ENCODE data around the gene KLHL3. TPM values are rescaled to one million over a fixed set of nuclear protein-coding genes. Genes with fewer than 3 reads are reported as not detected.

KLHL3 gene
- total and polyA plus RNA-seq, 2 donors (not counting 3 experiments of a cell fraction or from before 2014, with no cell fraction given), result 8.8 to 13.6 TPM

GRCh38 chr5:137758715-137759306, 22.9 kb upstream of the KLHL3 start:
- no peaks in the 10 kb centered on the region for H4K20me1 ChIP-seq (replicated peaks; ENCODE audit: control insufficient read depth, extremely low read depth, insufficient read depth, low read length)
- no peak overlapping the region for H2AFZ ChIP-seq (ENCODE audit: low read depth, low read length)
- no peaks in the 10 kb centered on the region for H3K9me3 ChIP-seq (replicated peaks; ENCODE audit: control insufficient read depth, insufficient read depth, low read length)
- dilution Hi-C loops (cut with MboI; ENCODE audit: extremely low pct_ligation_motif_present, low sequenced_read_pairs) (loop anchor here (25.0 kb wide), 1 partner anchor 97 kb away; no protein-coding TSS in a partner anchor), intact Hi-C loops (cut with micrococcal nuclease) (no loop called here)
- no peak overlapping the region for H3K4me2 ChIP-seq (ENCODE audit: insufficient read depth, low read length)
- peaks cover 0 to 2% of the 10 kb centered on the region in 2 experiments for H3K27me3 ChIP-seq (ENCODE audit: control insufficient read depth in 2 of 2, insufficient read depth in 2 of 2, low read length in 2 of 2)
- POLR2A ChIA-PET, result no interaction called here
- BruUV-seq (replicated peaks), result no TSS peak
- no peak overlapping the region for H3K27ac ChIP-seq (ENCODE audit: insufficient read depth, low read depth, low read length)
- peaks cover 3% of the 10 kb centered on the region for H3K79me2 ChIP-seq (ENCODE audit: control insufficient read depth, insufficient read depth, low read length)
- TF ChIP-seq FOS (IDR thresholded peaks at IDR 0.05; ENCODE audit: borderline replicate concordance, insufficient read depth, low read length) (peak; percentile 16), JUN (IDR thresholded peaks at IDR 0.05; ENCODE audit: borderline replicate concordance, insufficient read depth, insufficient read length, low read depth) (no peak)
- no peaks in the 10 kb centered on the region for H3K36me3 ChIP-seq (ENCODE audit: control insufficient read depth in 2 of 2, extremely low read depth in 1 of 2, insufficient read depth in 2 of 2, low read length in 2 of 2)
- CTCF ChIA-PET, result no interaction called here
- H3K4me3 ChIP-seq (replicated peaks in 1 of 3; ENCODE audit: insufficient read depth in 1 of 3, low read depth in 1 of 3, low read length in 3 of 3), result no peak overlapping the region
- H3K4me1 ChIP-seq (ENCODE audit: control insufficient read depth, extremely low read depth, insufficient read depth, low read length), result peaks cover 4% of the 10 kb centered on the region
- DNase-seq (ENCODE audit: low read depth, low spot score) (no peak), FAIRE-seq (no peak)
- H3K9me1 ChIP-seq (replicated peaks; ENCODE audit: control insufficient read depth, extremely low read depth, insufficient read depth, low read length), result no peaks in the 10 kb centered on the region
- no peak overlapping the region for H3K9ac ChIP-seq (replicated peaks; ENCODE audit: extremely low read depth, insufficient read depth, low read length)

GRCh38 chr5:137758121-137758520, 22.2 kb upstream of the KLHL3 start:
- ChIA-PET POLR2A (no interaction called here), CTCF (no interaction called here)
- Histone ChIP-seq H2AFZ (ENCODE audit: low read depth, low read length) (no peak overlapping the region), H3K79me2 (ENCODE audit: control insufficient read depth, insufficient read depth, low read length) (peaks cover 10% of the 10 kb centered on the region), H3K9ac (replicated peaks; ENCODE audit: extremely low read depth, insufficient read depth, low read length) (no peak overlapping the region), H3K9me3 (replicated peaks; ENCODE audit: control insufficient read depth, insufficient read depth, low read length) (no peaks in the 10 kb centered on the region), H3K4me2 (ENCODE audit: insufficient read depth, low read length) (no peak overlapping the region), H3K36me3 (ENCODE audit: control insufficient read depth in 2 of 2, extremely low read depth in 1 of 2, insufficient read depth in 2 of 2, low read length in 2 of 2) (no peaks in the 10 kb centered on the region), H4K20me1 (replicated peaks; ENCODE audit: control insufficient read depth, extremely low read depth, insufficient read depth, low read length) (no peaks in the 10 kb centered on the region), H3K27ac (ENCODE audit: insufficient read depth, low read depth, low read length) (no peak overlapping the region), H3K27me3 (ENCODE audit: control insufficient read depth in 2 of 2, insufficient read depth in 2 of 2, low read length in 2 of 2) (peaks cover 0 to 2% of the 10 kb centered on the region in 2 experiments), H3K9me1 (replicated peaks; ENCODE audit: control insufficient read depth, extremely low read depth, insufficient read depth, low read length) (no peaks in the 10 kb centered on the region), H3K4me3 (replicated peaks in 1 of 3; ENCODE audit: insufficient read depth in 1 of 3, low read depth in 1 of 3, low read length in 3 of 3) (no peak overlapping the region), H3K4me1 (ENCODE audit: control insufficient read depth, extremely low read depth, insufficient read depth, low read length) (peaks cover 4% of the 10 kb centered on the region)
- FAIRE-seq (no peak), DNase-seq (ENCODE audit: low read depth, low spot score) (no peak)
- no peak for TF ChIP-seq CTCF (IDR thresholded peaks at IDR 0.05; ENCODE audit: extremely low read depth in 1 of 2, insufficient read depth in 1 of 2, low read depth in 1 of 2, low read length in 2 of 2)
- TF ChIP-seq MAX (IDR thresholded peaks at IDR 0.05; ENCODE audit: insufficient read depth, insufficient read length), result no peak
- no peak for TF ChIP-seq POLR2A (IDR thresholded peaks at IDR 0.05; ENCODE audit: low read depth, low read length)
- no peak for TF ChIP-seq FOS (IDR thresholded peaks at IDR 0.05; ENCODE audit: borderline replicate concordance, insufficient read depth, low read length)
- TF ChIP-seq EZH2 (IDR thresholded peaks at IDR 0.05; ENCODE audit: borderline replicate concordance, low read depth, low read length, severe bottlenecking), result no peak
- TF ChIP-seq GATA2 (IDR thresholded peaks at IDR 0.05; ENCODE audit: insufficient read depth, insufficient read length, low read depth, low read length), result no peak
- no peak for TF ChIP-seq POLR2AphosphoS5 (IDR thresholded peaks at IDR 0.05; ENCODE audit: insufficient read depth, low read depth, low read length)
- no peak for TF ChIP-seq MYC (IDR thresholded peaks at IDR 0.05; ENCODE audit: low read depth, low read length)
- TF ChIP-seq JUN (IDR thresholded peaks at IDR 0.05; ENCODE audit: borderline replicate concordance, insufficient read depth, insufficient read length, low read depth), result no peak
- intact Hi-C loops (cut with micrococcal nuclease) (no loop called here), dilution Hi-C loops (cut with MboI; ENCODE audit: extremely low pct_ligation_motif_present, low sequenced_read_pairs) (loop anchor here (25.0 kb wide), 1 partner anchor 96 kb away; no protein-coding TSS in a partner anchor)
- no TSS peak for BruUV-seq (replicated peaks)

Data from endothelial cell of umbilical vein (primary cell).